NCI-H460 (cell line): ENCODE results near the gene HAPLN2. TPM values are rescaled to one million over a fixed set of nuclear protein-coding genes. Genes with fewer than 3 reads are reported as not detected.

Experiments
- total RNA-seq: library from RNA; depleted of rRNA; stranded (reverse); fragments of >200 nt; shearing (Covaris generic); gene quantifications from 2 replicates; pipeline ENCODE4 v1.2.3, GENCODE V29; 2014; rRNA removed

The HAPLN2 gene
- total RNA-seq, 1 experiment from 2014 or later: not detected

Other genes with a start within 250 kb of the HAPLN2 start
- 23.8 and 26.3 TPM in 2 replicates for gene MEF2D, start 118.6 kb upstream of the HAPLN2 start, total RNA-seq
- 27.6 and 28.7 TPM in 2 replicates for gene IQGAP3, start 46.9 kb upstream of the HAPLN2 start, total RNA-seq
- not detected in 2 replicates for gene TTC24, start 39.7 kb upstream of the HAPLN2 start, total RNA-seq
- gene NAXE, start 27.6 kb upstream of the HAPLN2 start, total RNA-seq: 235 and 249 TPM in 2 replicates
- 28.7 and 36.7 TPM in 2 replicates for gene GPATCH4, start 17.9 kb upstream of the HAPLN2 start, total RNA-seq
- 0.07 TPM in 1 of 2 replicates, not detected in the other for gene BCAN, start 22.7 kb downstream of the HAPLN2 start, total RNA-seq
- gene NES, start 58.0 kb downstream of the HAPLN2 start, total RNA-seq: 2.2 and 2.5 TPM in 2 replicates
- gene CRABP2, start 86.2 kb downstream of the HAPLN2 start, total RNA-seq: 1.2 and 1.8 TPM in 2 replicates
- 24.6 and 32.1 TPM in 2 replicates for gene METTL25B, start 109.1 kb downstream of the HAPLN2 start, total RNA-seq
- gene ISG20L2, start 109.4 kb downstream of the HAPLN2 start, total RNA-seq: 42.1 and 42.2 TPM in 2 replicates
- 175 and 203 TPM in 2 replicates for gene MRPL24, start 121.7 kb downstream of the HAPLN2 start, total RNA-seq
- gene HDGF, start 132.3 kb downstream of the HAPLN2 start, total RNA-seq: 460 and 499 TPM in 2 replicates
- 52.0 and 67.4 TPM in 2 replicates for gene PRCC, start 148.1 kb downstream of the HAPLN2 start, total RNA-seq
- 135 TPM in 2 replicates for gene SH2D2A, start 197.4 kb downstream of the HAPLN2 start, total RNA-seq
- 0.17 and 0.42 TPM in 2 replicates for gene INSRR, start 239.7 kb downstream of the HAPLN2 start, total RNA-seq
- gene NTRK1, start 241.4 kb downstream of the HAPLN2 start, total RNA-seq: 5.5 and 6.0 TPM in 2 replicates